ENCODE results near the gene VEGFA. TPM values are rescaled to one million over a fixed set of nuclear protein-coding genes. Genes with fewer than 3 reads are reported as not detected.
A peak's percentile ranks its signal among the peaks of the same experiment; 100 is the strongest.

Gene VEGFA
- total RNA-seq, 6 experiments from 2014 or later = 26.0 to 37.4 (median 28.3) TPM

GRCh38 chr6:43821101-43821886, 51.3 kb downstream of the VEGFA start:
- TF ChIP-seq, protein P1, sequence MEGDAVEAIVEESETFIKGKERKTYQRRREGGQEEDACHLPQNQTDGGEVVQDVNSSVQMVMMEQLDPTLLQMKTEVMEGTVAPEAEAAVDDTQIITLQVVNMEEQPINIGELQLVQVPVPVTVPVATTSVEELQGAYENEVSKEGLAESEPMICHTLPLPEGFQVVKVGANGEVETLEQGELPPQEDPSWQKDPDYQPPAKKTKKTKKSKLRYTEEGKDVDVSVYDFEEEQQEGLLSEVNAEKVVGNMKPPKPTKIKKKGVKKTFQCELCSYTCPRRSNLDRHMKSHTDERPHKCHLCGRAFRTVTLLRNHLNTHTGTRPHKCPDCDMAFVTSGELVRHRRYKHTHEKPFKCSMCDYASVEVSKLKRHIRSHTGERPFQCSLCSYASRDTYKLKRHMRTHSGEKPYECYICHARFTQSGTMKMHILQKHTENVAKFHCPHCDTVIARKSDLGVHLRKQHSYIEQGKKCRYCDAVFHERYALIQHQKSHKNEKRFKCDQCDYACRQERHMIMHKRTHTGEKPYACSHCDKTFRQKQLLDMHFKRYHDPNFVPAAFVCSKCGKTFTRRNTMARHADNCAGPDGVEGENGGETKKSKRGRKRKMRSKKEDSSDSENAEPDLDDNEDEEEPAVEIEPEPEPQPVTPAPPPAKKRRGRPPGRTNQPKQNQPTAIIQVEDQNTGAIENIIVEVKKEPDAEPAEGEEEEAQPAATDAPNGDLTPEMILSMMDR (IDR thresholded peaks at IDR 0.05) = no peak
- Mint-ChIP-seq H3K27me3 (ENCODE audit: insufficient read depth) (peaks cover 29% of the 10 kb centered on the region), H3K27ac (no peak overlapping the region), H3K9me3 (no peaks in the 10 kb centered on the region), H3K4me1 (ENCODE audit: low read depth) (peaks cover 7% of the 10 kb centered on the region; the same call in 1 of the 2 replicates), H3K36me3 (ENCODE audit: low read depth) (no peaks in the 10 kb centered on the region), H3K4me3 (no peak overlapping the region)
- DNase-seq = no peak

- TF ChIP-seq, protein P1 (IDR thresholded peaks at IDR 0.05) = no peak
- H3K9me3 Mint-ChIP-seq = no peaks in the 10 kb centered on the region
- no peak overlapping the region for H3K27ac Mint-ChIP-seq
- no peak for DNase-seq
- H3K4me3 Mint-ChIP-seq = no peak overlapping the region
- peaks cover 10% of the 10 kb centered on the region; the same call in 1 of the 2 replicates for H3K4me1 Mint-ChIP-seq (ENCODE audit: low read depth)
- no peaks in the 10 kb centered on the region for H3K36me3 Mint-ChIP-seq (ENCODE audit: low read depth)
- H3K27me3 Mint-ChIP-seq (ENCODE audit: insufficient read depth) = peaks cover 32% of the 10 kb centered on the region
These were observed 53.4 kb downstream of the VEGFA start for GRCh38 chr6:43823390-43823789.

- no peak overlapping the region for H3K27ac Mint-ChIP-seq
- DNase-seq = no peak
- no peaks in the 10 kb centered on the region for H3K36me3 Mint-ChIP-seq (ENCODE audit: low read depth)
- TF ChIP-seq, protein P1 (IDR thresholded peaks at IDR 0.05) = no peak
- peaks cover 36% of the 10 kb centered on the region for H3K27me3 Mint-ChIP-seq (ENCODE audit: insufficient read depth)
- H3K9me3 Mint-ChIP-seq = no peaks in the 10 kb centered on the region
- peaks cover 10% of the 10 kb centered on the region; the same call in 1 of the 2 replicates for H3K4me1 Mint-ChIP-seq (ENCODE audit: low read depth)
- H3K4me3 Mint-ChIP-seq = peak overlapping the region; percentile 33; the same call in 1 of the 2 replicates
These were observed 54.1 kb downstream of the VEGFA start for GRCh38 chr6:43823879-43824702.

DNA sequence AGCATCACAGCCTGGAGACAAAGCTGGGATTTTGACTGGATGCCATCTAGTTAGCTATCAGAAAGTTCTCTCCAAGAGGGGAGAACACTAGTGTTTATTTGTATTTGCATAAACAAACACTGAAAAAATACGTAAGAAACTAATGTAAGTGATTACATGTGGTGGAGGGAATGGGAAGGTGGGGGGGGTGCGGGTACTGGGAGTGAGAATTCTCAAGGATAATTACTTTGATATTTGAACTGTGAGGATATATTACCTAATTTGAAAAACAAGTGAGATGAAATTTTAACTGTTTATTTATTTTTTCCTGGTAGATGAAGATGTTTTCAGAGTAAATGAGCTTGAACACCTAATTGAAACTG, 54.7 kb downstream of the VEGFA start:
- Mint-ChIP-seq H3K9me3 (no peaks in the 10 kb centered on the region), H3K4me1 (ENCODE audit: low read depth) (peaks cover 10% of the 10 kb centered on the region; the same call in 1 of the 2 replicates), H3K36me3 (ENCODE audit: low read depth) (no peaks in the 10 kb centered on the region), H3K4me3 (no peak overlapping the region; the same call in 1 of the 2 replicates), H3K27me3 (ENCODE audit: insufficient read depth) (peaks cover 36% of the 10 kb centered on the region), H3K27ac (no peak overlapping the region)
- DNase-seq = no peak
- TF ChIP-seq, protein P1 (IDR thresholded peaks at IDR 0.05) = no peak

- H3K27ac Mint-ChIP-seq = no peak overlapping the region
- peaks cover 10% of the 10 kb centered on the region; the same call in 1 of the 2 replicates for H3K4me1 Mint-ChIP-seq (ENCODE audit: low read depth)
- no peaks in the 10 kb centered on the region for H3K36me3 Mint-ChIP-seq (ENCODE audit: low read depth)
- H3K27me3 Mint-ChIP-seq (ENCODE audit: insufficient read depth) = peaks cover 35% of the 10 kb centered on the region
- no peak for DNase-seq
- TF ChIP-seq, protein P1 (IDR thresholded peaks at IDR 0.05) = no peak
- no peak overlapping the region for H3K4me3 Mint-ChIP-seq
- no peaks in the 10 kb centered on the region for H3K9me3 Mint-ChIP-seq
These were observed 55.4 kb downstream of the VEGFA start for GRCh38 chr6:43825187-43826115.
